HEK293 (cell line): Measurements from ENCODE around the gene SFT2D1.

Source experiments
- CTCF ChIP-seq: fragments of 450-650 bp; formaldehyde crosslinking; IDR thresholded peaks from 2 replicates; pipeline ENCODE4 v1.5.1; 2016; ENCODE audit warnings: missing biosample characterization, missing genetic modification characterization
- KLF9 ChIP-seq: fragments of 450-650 bp; formaldehyde crosslinking; IDR thresholded peaks from 2 replicates; pipeline ENCODE4 v1.5.1; 2016; ENCODE audit warnings: missing biosample characterization, missing genetic modification characterization, low read depth
- PBX3 ChIP-seq: sonication (generic); formaldehyde crosslinking; IDR thresholded peaks from 2 replicates; pipeline ENCODE4 v1.8.1; 2022; ENCODE audit warnings: mild to moderate bottlenecking, moderate library complexity, missing genetic modification reagents
- PRDM2 ChIP-seq: fragments of 450-650 bp; formaldehyde crosslinking; IDR thresholded peaks from 2 replicates; pipeline ENCODE4 v1.5.1; 2016; ENCODE audit warnings: missing biosample characterization, missing genetic modification characterization, borderline replicate concordance
- ZBTB11 ChIP-seq: fragments of 450-650 bp; formaldehyde crosslinking; conservative IDR thresholded peaks from 2 replicates; pipeline ENCODE4 v1.5.1; 2016; ENCODE audit warnings: low read depth, missing biosample characterization, missing genetic modification characterization
- ZBTB7A ChIP-seq: fragments of 450-650 bp; formaldehyde crosslinking; IDR thresholded peaks from 2 replicates; pipeline ENCODE4 v1.5.1; 2016; ENCODE audit warnings: low read depth, missing biosample characterization, missing genetic modification characterization
- ZNF639 ChIP-seq: fragments of 450-650 bp; formaldehyde crosslinking; IDR thresholded peaks from 2 replicates; pipeline ENCODE4 v1.5.1; 2016; ENCODE audit warnings: missing biosample characterization, missing genetic modification characterization
- ZNF660 ChIP-seq: fragments of 450-650 bp; IDR thresholded peaks from 2 replicates; pipeline ENCODE4 v1.5.1; 2018; ENCODE audit warnings: missing biosample characterization, mild to moderate bottlenecking, missing genetic modification characterization
- TF ChIP-seq, protein P1 (sequence below): fragments of 450-650 bp; formaldehyde crosslinking; IDR thresholded peaks from 2 replicates; pipeline ENCODE4 v1.5.1; 2017; ENCODE audit warnings: missing biosample characterization, mild to moderate bottlenecking, missing genetic modification characterization, moderate library complexity

- TF ChIP-seq ZBTB7A (tag by site-specific recombination) = no peak
- TF ChIP-seq ZBTB11 (tag by site-specific recombination) = no peak
- no peak for TF ChIP-seq ZNF660
- no peak for TF ChIP-seq ZNF639 (tag by site-specific recombination)
- TF ChIP-seq KLF9 (tag by site-specific recombination) = no peak
- TF ChIP-seq PBX3 (CRISPR knock-in tag) = no peak
- no peak for TF ChIP-seq CTCF (tag by site-specific recombination)
- TF ChIP-seq, protein P1, sequence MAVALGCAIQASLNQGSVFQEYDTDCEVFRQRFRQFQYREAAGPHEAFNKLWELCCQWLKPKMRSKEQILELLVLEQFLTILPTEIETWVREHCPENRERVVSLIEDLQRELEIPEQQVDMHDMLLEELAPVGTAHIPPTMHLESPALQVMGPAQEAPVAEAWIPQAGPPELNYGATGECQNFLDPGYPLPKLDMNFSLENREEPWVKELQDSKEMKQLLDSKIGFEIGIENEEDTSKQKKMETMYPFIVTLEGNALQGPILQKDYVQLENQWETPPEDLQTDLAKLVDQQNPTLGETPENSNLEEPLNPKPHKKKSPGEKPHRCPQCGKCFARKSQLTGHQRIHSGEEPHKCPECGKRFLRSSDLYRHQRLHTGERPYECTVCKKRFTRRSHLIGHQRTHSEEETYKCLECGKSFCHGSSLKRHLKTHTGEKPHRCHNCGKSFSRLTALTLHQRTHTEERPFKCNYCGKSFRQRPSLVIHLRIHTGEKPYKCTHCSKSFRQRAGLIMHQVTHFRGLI (tag by site-specific recombination) = no peak
- TF ChIP-seq PRDM2 = no peak
Measured at GRCh38 chr6:166277018-166277417, 65.3 kb downstream of the SFT2D1 start.
